GM23338 (cell line): ENCODE measurements around the gene GFI1B. TPM values are rescaled to one million over a fixed set of nuclear protein-coding genes. Genes with fewer than 3 reads are reported as not detected.

ENCODE experiments used
- ATAC-seq: fragments of 200-7000 bp; cut with Tn5 transposase; 3 replicates; pipeline ENCODE4 v1.9.1; 2020
- DNase-seq: peaks from one replicate; pipeline ENCODE4 v3.0.0-alpha.2; 2015; ENCODE audit warnings: low spot score
- H2AFZ ChIP-seq: fragments of 200-600 bp; sonication (generic); 2 replicates; pipeline ENCODE4 v1.8.0; 2016; ENCODE audit warnings: antibody characterized with exemption, mild to moderate bottlenecking, moderate library complexity
- H3F3A ChIP-seq: fragments of 200-600 bp; sonication (generic); replicated peaks from 2 replicates; pipeline ENCODE4 v1.8.0; 2017; ENCODE audit warnings: antibody characterized with exemption, mixed run types, low read depth
- H3K27ac ChIP-seq: fragments of 200-600 bp; sonication (generic); 2 replicates; pipeline ENCODE4 v1.6.1; 2016; ENCODE audit warnings: low read depth
- H3K27me3 ChIP-seq: fragments of 200-600 bp; sonication (generic); 2 replicates; pipeline ENCODE4 v1.8.0; 2016; ENCODE audit warnings: mild to moderate bottlenecking, mixed run types, moderate library complexity; ENCODE audit not compliant: insufficient read depth
- H3K36me3 ChIP-seq: fragments of 200-600 bp; sonication (generic); 2 replicates; pipeline ENCODE4 v1.8.0; 2016; ENCODE audit warnings: mild to moderate bottlenecking; ENCODE audit not compliant: insufficient read depth
- H3K4me1 ChIP-seq: fragments of 200-600 bp; sonication (generic); 2 replicates; pipeline ENCODE4 v1.8.0; 2016; ENCODE audit warnings: mild to moderate bottlenecking, moderate library complexity; ENCODE audit not compliant: insufficient read depth
- H3K4me2 ChIP-seq: fragments of 200-600 bp; sonication (generic); 2 replicates; pipeline ENCODE4 v1.7.1; 2017; ENCODE audit warnings: mixed run types
- H3K4me3 ChIP-seq: fragments of 200-600 bp; sonication (generic); 2 replicates; pipeline ENCODE4 v1.6.1; 2016; ENCODE audit warnings: mixed run types
- H3K79me2 ChIP-seq: fragments of 200-600 bp; sonication (generic); replicated peaks from 2 replicates; pipeline ENCODE4 v1.8.0; 2017; ENCODE audit warnings: mild to moderate bottlenecking; ENCODE audit not compliant: insufficient read depth
- H3K9me2 ChIP-seq: fragments of 200-600 bp; sonication (generic); 2 replicates; pipeline ENCODE4 v1.8.0; 2017; ENCODE audit not compliant: insufficient read depth
- H4K20me1 ChIP-seq: fragments of 200-600 bp; sonication (generic); replicated peaks from 2 replicates; pipeline ENCODE4 v1.8.0; 2017; ENCODE audit warnings: mild to moderate bottlenecking; ENCODE audit not compliant: insufficient read depth
- H3K27ac Mint-ChIP-seq: 2 replicates; pipeline ENCODE4 v1.8.0; 2020; ENCODE audit warnings: inconsistent platforms, mild to moderate bottlenecking, moderate library complexity, mixed read lengths
- H3K27me3 Mint-ChIP-seq: 3 replicates; pipeline ENCODE4 v1.8.0; 2022; ENCODE audit warnings: low read depth, mild to moderate bottlenecking, moderate library complexity, mixed read lengths, inconsistent platforms; ENCODE audit not compliant: insufficient read depth, poor library complexity
- H3K36me3 Mint-ChIP-seq: 3 replicates; pipeline ENCODE4 v1.8.0; 2021; ENCODE audit warnings: low read depth, mild to moderate bottlenecking, inconsistent platforms, moderate library complexity, mixed read lengths
- H3K4me1 Mint-ChIP-seq: 3 replicates; pipeline ENCODE4 v1.8.0; 2020; ENCODE audit warnings: mild to moderate bottlenecking, inconsistent platforms, mixed read lengths
- H3K4me3 Mint-ChIP-seq: 3 replicates; pipeline ENCODE4 v1.8.0; 2021; ENCODE audit warnings: moderate library complexity, mild to moderate bottlenecking, inconsistent platforms, mixed read lengths
- H3K9me3 Mint-ChIP-seq: 3 replicates; pipeline ENCODE4 v1.8.0; 2020; ENCODE audit warnings: moderate library complexity, mild to moderate bottlenecking, inconsistent platforms, mixed read lengths
- CTCF ChIP-seq, 2 experiments: fragments of 200-600 bp in 1 of 2; sonication (generic) in 1 of 2; conservative IDR thresholded peaks; 2 replicates each; pipeline versions ENCODE4 v1.5.1 to v1.6.1; 2016 to 2017; ENCODE audit warnings: antibody characterized with exemption in 2 of 2, low read depth in 2 of 2, mild to moderate bottlenecking in 2 of 2, moderate library complexity in 1 of 2
- ETS1 ChIP-seq: IDR thresholded peaks from 2 replicates; pipeline ENCODE4 v1.6.1; 2016; ENCODE audit warnings: antibody characterized with exemption
- EZH2 ChIP-seq: fragments of 200-600 bp; sonication (generic); IDR thresholded peaks from one replicate; pipeline ENCODE4 v1.8.0; 2017; ENCODE audit warnings: antibody characterized with exemption, mild to moderate bottlenecking, low read depth; ENCODE audit not compliant: unreplicated experiment
- JUNB ChIP-seq: IDR thresholded peaks from one replicate; pipeline ENCODE4 v1.6.1; 2016; ENCODE audit warnings: antibody characterized with exemption; ENCODE audit not compliant: unreplicated experiment
- NANOG ChIP-seq: IDR thresholded peaks from 2 replicates; pipeline ENCODE4 v1.6.1; 2016; ENCODE audit warnings: antibody characterized with exemption, borderline replicate concordance
- ZNF114 ChIP-seq: fragments of 250-450 bp; sonication (Bioruptor Pico); IDR thresholded peaks from 2 replicates; pipeline ENCODE4 v1.5.0; 2020; ENCODE audit warnings: mild to moderate bottlenecking, moderate library complexity
- ZNF331 ChIP-seq: fragments of 250-450 bp; sonication (Bioruptor Pico); IDR thresholded peaks from 2 replicates; pipeline ENCODE4 v1.5.0; 2020; ENCODE audit warnings: low read depth, mild to moderate bottlenecking, moderate library complexity
- ZNF462 ChIP-seq: fragments of 250-450 bp; sonication (Bioruptor Pico); IDR thresholded peaks from 2 replicates; pipeline ENCODE4 v1.5.0; 2020; ENCODE audit warnings: mild to moderate bottlenecking, moderate library complexity
- polyA plus RNA-seq: library from polyadenylated mRNA; unstranded; fragments of >200 nt; fragmentation: Nextera tagmentation; extraction: Ambion mirVana; gene quantifications from 2 replicates; pipeline ENCODE4 v1.2.1, GENCODE V29; 2016
- total RNA-seq: library from RNA; depleted of rRNA; stranded (reverse); fragments of >200 nt; shearing (Covaris generic); gene quantifications from 2 replicates; pipeline ENCODE4 v1.2.3, GENCODE V29; 2014
- TF ChIP-seq, protein P1 (sequence below): IDR thresholded peaks from one replicate; pipeline ENCODE4 v1.6.1; 2018; ENCODE audit warnings: antibody characterized with exemption; ENCODE audit not compliant: unreplicated experiment

Gene GFI1B
- total and polyA plus RNA-seq, 2 experiments from 2014 or later, result 0.38 TPM; not detected in 1

GRCh38 chr9:132957805-132958204 lies 20.7 kb upstream of the GFI1B start:
- H3K36me3 ChIP-seq, result no peaks in the 10 kb centered on the region
- no peaks in the 10 kb centered on the region for H3K27me3 ChIP-seq
- no peaks in the 10 kb centered on the region for H4K20me1 ChIP-seq
- H3K4me1 Mint-ChIP-seq, result no peaks in the 10 kb centered on the region
- no peak overlapping the region for H3K27ac Mint-ChIP-seq
- H3K27me3 Mint-ChIP-seq, result no peaks in the 10 kb centered on the region
- no peaks in the 10 kb centered on the region; the same call in 2 of the 3 replicates for H3K9me3 Mint-ChIP-seq
- DNase-seq (no peak), ATAC-seq (no peak)
- H3K36me3 Mint-ChIP-seq, result no peaks in the 10 kb centered on the region
- no peaks in the 10 kb centered on the region; the same call in 1 of the 2 replicates for H3K9me2 ChIP-seq
- TF ChIP-seq NANOG (no peak), CTCF (conservative IDR thresholded peaks at IDR 0.05; ENCODE audit: low read depth in 2 of 2) (no peak), ZNF331 (CRISPR knock-in tag) (no peak), JUNB (no peak), ZNF114 (CRISPR knock-in tag) (no peak), ZNF462 (no peak), ETS1 (no peak), EZH2 (no peak)
- TF ChIP-seq, protein P1, sequence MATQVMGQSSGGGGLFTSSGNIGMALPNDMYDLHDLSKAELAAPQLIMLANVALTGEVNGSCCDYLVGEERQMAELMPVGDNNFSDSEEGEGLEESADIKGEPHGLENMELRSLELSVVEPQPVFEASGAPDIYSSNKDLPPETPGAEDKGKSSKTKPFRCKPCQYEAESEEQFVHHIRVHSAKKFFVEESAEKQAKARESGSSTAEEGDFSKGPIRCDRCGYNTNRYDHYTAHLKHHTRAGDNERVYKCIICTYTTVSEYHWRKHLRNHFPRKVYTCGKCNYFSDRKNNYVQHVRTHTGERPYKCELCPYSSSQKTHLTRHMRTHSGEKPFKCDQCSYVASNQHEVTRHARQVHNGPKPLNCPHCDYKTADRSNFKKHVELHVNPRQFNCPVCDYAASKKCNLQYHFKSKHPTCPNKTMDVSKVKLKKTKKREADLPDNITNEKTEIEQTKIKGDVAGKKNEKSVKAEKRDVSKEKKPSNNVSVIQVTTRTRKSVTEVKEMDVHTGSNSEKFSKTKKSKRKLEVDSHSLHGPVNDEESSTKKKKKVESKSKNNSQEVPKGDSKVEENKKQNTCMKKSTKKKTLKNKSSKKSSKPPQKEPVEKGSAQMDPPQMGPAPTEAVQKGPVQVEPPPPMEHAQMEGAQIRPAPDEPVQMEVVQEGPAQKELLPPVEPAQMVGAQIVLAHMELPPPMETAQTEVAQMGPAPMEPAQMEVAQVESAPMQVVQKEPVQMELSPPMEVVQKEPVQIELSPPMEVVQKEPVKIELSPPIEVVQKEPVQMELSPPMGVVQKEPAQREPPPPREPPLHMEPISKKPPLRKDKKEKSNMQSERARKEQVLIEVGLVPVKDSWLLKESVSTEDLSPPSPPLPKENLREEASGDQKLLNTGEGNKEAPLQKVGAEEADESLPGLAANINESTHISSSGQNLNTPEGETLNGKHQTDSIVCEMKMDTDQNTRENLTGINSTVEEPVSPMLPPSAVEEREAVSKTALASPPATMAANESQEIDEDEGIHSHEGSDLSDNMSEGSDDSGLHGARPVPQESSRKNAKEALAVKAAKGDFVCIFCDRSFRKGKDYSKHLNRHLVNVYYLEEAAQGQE, result no peak
- no peak overlapping the region for H3K4me3 Mint-ChIP-seq
- H3K4me1 ChIP-seq, result no peaks in the 10 kb centered on the region
- H3F3A ChIP-seq, result no peaks in the 10 kb centered on the region
- H3K79me2 ChIP-seq, result no peaks in the 10 kb centered on the region
- no peak overlapping the region for H3K4me2 ChIP-seq
- no peak overlapping the region for H3K27ac ChIP-seq
- H2AFZ ChIP-seq, result no peak overlapping the region
- no peak overlapping the region for H3K4me3 ChIP-seq
